ENCODE results near the gene SREBF1.
A peak's percentile ranks its signal among the peaks of the same experiment; 100 is the strongest.

The SREBF1 gene

DNA sequence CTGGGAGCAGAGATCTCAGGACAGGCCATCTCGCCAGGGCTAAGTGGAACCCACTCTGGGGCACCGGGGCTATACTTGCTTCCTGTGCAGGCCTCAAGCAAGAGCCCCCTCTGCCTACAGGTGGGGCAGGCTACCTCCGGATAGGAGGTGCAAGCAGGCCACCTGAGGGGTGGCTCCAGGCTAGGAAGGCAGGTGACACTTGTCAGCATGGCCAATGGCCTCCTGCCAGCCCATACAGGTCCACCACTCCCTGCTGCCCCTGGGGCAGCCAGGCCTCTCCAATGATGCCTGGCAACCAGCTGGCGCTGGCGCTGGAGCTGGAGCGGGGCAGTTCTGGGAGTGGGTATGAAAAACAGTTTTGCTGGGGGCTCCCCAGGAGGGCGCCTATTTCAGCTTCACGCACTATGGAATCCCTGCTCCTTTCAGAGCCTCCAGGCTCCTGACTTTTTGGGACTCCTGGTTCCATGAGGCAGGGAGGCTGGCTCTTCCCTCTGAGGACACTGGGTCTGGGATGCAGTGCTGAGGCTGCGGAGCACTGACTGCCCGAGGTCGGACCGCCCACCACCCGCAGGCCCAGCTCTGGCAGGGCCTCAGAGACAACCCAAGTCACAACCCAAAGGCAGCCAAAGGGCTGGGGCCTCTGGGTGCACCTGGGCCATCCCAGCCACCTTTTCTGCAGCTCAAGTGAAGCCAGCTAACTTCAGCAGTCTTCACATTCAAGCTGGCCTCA is 8.4 kb upstream of the SREBF1 start:
- TF ChIP-seq, protein P1, sequence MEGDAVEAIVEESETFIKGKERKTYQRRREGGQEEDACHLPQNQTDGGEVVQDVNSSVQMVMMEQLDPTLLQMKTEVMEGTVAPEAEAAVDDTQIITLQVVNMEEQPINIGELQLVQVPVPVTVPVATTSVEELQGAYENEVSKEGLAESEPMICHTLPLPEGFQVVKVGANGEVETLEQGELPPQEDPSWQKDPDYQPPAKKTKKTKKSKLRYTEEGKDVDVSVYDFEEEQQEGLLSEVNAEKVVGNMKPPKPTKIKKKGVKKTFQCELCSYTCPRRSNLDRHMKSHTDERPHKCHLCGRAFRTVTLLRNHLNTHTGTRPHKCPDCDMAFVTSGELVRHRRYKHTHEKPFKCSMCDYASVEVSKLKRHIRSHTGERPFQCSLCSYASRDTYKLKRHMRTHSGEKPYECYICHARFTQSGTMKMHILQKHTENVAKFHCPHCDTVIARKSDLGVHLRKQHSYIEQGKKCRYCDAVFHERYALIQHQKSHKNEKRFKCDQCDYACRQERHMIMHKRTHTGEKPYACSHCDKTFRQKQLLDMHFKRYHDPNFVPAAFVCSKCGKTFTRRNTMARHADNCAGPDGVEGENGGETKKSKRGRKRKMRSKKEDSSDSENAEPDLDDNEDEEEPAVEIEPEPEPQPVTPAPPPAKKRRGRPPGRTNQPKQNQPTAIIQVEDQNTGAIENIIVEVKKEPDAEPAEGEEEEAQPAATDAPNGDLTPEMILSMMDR (IDR thresholded peaks at IDR 0.05; ENCODE audit: low read depth, low read length) = no peak
- no peaks in the 10 kb centered on the region for H3K27me3 ChIP-seq
- H3K9me3 ChIP-seq = no peaks in the 10 kb centered on the region
- peaks cover 14% of the 10 kb centered on the region for H3K4me1 ChIP-seq
- H3K4me3 ChIP-seq (ENCODE audit: low read depth, low read length) = no peak overlapping the region
- DNase-seq = no peak
- H3K36me3 ChIP-seq = no peaks in the 10 kb centered on the region

DNA sequence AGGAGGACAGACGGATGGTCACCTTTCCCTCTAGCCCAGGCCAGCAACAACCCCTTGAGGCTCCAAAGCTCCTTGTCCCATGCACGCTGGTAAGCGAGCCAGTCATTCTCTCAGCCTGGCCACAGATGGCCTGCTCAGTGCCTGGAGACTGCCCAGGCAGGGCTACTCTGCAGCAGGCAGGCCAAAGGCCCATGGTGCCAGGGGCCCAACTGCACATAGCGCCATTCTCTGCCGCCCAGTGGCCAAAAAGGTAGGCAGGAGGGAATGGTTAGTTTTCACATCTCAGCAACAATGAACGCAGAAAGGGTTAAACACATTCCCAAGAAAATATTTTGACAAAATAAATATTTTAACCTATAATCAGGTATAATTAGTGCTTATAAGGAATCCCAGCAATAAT is 7.7 kb upstream of the SREBF1 start:
- DNase-seq = no peak
- TF ChIP-seq, protein P1 (IDR thresholded peaks at IDR 0.05; ENCODE audit: low read depth, low read length) = no peak
- Histone ChIP-seq H3K4me1 (peaks cover 16% of the 10 kb centered on the region), H3K27me3 (no peaks in the 10 kb centered on the region), H3K9me3 (no peaks in the 10 kb centered on the region), H3K4me3 (ENCODE audit: low read depth, low read length) (no peak overlapping the region), H3K36me3 (no peaks in the 10 kb centered on the region)

DNA sequence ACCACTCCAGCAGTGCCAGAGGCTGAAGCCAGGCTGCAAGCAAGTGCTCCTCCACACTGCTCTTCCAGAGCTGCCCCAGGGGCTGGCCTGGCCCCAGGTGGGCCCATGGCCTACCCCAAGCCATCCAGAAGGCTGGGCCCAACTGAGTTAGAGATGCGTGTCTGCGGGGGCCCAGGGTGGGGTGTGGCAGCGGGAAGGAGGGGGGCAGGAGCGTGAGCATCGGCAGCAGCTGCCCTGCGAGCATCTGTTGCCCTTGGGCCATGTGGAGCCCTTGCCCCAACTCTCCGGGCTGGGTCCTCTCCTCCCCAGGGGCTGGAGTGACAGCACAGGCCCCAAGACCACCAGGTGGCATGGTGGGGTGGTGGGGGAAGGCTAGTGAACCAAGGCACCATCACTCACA is 7.3 kb upstream of the SREBF1 start:
- Histone ChIP-seq H3K4me3 (ENCODE audit: low read depth, low read length) (no peak overlapping the region), H3K4me1 (peaks cover 18% of the 10 kb centered on the region), H3K27me3 (no peaks in the 10 kb centered on the region), H3K9me3 (no peaks in the 10 kb centered on the region), H3K36me3 (no peaks in the 10 kb centered on the region)
- TF ChIP-seq, protein P1 (IDR thresholded peaks at IDR 0.05; ENCODE audit: low read depth, low read length) = no peak
- peak; percentile 32 for DNase-seq

DNA sequence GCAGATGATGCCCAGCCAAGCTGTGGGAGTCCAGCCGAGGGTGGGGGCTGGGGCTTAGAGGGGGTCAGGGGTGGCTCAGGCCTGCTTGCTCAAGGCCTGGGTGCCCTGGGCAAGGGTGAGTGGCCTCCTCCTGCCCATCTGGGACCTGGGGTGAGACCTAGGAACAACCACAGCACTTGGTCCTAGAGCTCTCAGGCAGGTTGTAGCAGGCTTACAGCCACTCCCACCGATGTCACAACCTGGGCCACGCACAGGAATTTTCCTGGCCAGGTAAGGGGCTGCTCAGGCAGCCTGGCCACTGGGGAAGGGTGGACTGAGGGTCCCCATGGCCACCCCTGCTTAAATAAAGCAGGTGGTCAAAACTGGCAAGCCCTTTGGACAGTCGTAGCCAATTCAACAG is 6.3 kb upstream of the SREBF1 start:
- H3K4me3 ChIP-seq (ENCODE audit: low read depth, low read length) = no peak overlapping the region
- no peaks in the 10 kb centered on the region for H3K27me3 ChIP-seq
- DNase-seq = no peak
- no peaks in the 10 kb centered on the region for H3K36me3 ChIP-seq
- H3K9me3 ChIP-seq = no peaks in the 10 kb centered on the region
- TF ChIP-seq, protein P1 (IDR thresholded peaks at IDR 0.05; ENCODE audit: low read depth, low read length) = no peak
- H3K4me1 ChIP-seq = peaks cover 19% of the 10 kb centered on the region

DNA sequence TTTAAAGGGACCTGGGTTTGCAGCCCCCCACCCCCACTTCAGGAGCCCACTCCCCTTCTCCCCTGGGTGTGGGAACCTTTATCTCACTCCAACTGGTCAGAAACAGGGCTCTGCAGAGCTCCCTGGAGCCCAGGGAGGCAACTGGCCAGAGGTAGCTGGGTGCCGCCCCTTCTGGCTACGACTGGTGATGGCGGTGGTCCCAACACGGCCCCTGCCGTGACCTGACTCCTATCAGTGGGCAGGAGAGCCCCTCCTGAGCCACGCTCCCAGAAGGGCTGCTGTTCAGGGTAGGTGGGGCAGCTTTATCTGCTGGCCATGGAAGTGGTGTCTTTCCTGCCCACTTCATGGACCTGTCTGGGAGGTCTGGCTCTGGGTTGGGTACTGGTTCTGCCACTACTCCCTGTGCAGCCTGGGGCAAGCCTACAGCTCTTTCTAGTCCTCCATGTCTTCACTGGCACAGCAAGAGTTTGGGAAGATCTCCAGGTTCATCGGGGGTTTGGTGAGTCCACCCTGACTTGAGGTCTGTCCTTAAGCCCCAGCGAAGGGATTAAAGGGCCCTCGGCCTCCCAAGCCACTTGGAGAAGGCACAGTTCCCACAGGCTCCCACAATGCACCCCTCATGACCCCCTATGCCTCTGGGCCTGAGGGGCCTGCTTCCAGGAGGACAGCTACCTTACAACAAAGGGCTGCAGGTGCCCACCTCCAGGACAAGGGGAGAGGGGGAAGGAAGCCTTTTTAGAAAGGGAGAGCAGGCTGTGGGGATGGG is 5.5 kb upstream of the SREBF1 start:
- peaks cover 27% of the 10 kb centered on the region for H3K4me1 ChIP-seq
- DNase-seq = no peak
- no peaks in the 10 kb centered on the region for H3K9me3 ChIP-seq
- H3K27me3 ChIP-seq = no peaks in the 10 kb centered on the region
- TF ChIP-seq, protein P1 (IDR thresholded peaks at IDR 0.05; ENCODE audit: low read depth, low read length) = no peak
- no peaks in the 10 kb centered on the region for H3K36me3 ChIP-seq
- no peak overlapping the region for H3K4me3 ChIP-seq (ENCODE audit: low read depth, low read length)

DNA sequence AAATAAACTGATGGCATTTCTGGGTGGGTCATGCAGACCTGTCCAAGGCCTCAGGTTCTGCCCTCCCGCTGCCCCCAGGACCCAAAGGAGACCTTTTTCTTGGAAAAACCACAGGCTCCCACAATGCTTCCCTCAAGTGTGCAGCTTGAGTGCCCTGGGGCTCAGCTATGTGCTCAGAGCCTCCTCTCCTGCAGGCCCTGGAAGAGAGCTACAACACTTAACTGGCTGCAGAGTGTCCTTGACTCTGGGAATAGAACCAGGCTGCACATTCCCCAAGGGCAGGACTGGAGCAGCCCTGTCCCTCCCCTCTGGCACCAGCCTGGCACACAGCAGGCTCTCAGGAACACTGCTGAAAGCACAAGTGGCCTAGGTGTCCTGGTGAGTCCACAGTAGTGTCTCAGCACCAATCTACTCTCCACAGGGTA is 4.8 kb upstream of the SREBF1 start:
- H3K9me3 ChIP-seq = no peaks in the 10 kb centered on the region
- H3K27me3 ChIP-seq = no peaks in the 10 kb centered on the region
- peaks cover 1% of the 10 kb centered on the region; the same call in 1 of the 2 replicates for H3K36me3 ChIP-seq
- TF ChIP-seq, protein P1 (IDR thresholded peaks at IDR 0.05; ENCODE audit: low read depth, low read length) = no peak
- DNase-seq = no peak
- H3K4me1 ChIP-seq = peaks cover 29% of the 10 kb centered on the region
- H3K4me3 ChIP-seq (ENCODE audit: low read depth, low read length) = no peak overlapping the region

All from BE2C (cell line).